K562 (cell line): ENCODE results near the gene DENND6B. TPM values are rescaled to one million over a fixed set of nuclear protein-coding genes. Genes with fewer than 3 reads are reported as not detected.

Experiments
- CREM ChIP-seq: IDR thresholded peaks from 2 replicates; pipeline ENCODE4 v1.6.1; 2014; ENCODE audit warnings: antibody characterized with exemption, low read depth
- HDAC2 ChIP-seq: fragments of 450-650 bp; IDR thresholded peaks from 2 replicates; pipeline ENCODE4 v1.6.1; 2016; ENCODE audit warnings: mild to moderate bottlenecking
- NR1H2 ChIP-seq: sonication (generic); formaldehyde crosslinking; IDR thresholded peaks from 2 replicates; pipeline ENCODE4 v1.4.0; 2020; ENCODE audit warnings: mild to moderate bottlenecking, missing genetic modification reagents
- NRF1 ChIP-seq, 2 experiments: fragments of 450-650 bp; IDR thresholded peaks in 1 of 2; conservative IDR thresholded peaks in 1 of 2; 2 replicates each; pipeline ENCODE4 v1.6.1; 2014; ENCODE audit warnings: mild to moderate bottlenecking in 2 of 2
- SRF ChIP-seq, 2 experiments: fragments of 250-450, 450-650 bp in 1 of 2; sonication (Bioruptor Pico) in 1 of 2; sonication (generic) in 1 of 2; formaldehyde crosslinking; IDR thresholded peaks; 2 replicates each; pipeline versions ENCODE4 v1.5.0 to v1.5.1; 2020 to 2022; ENCODE audit warnings: mild to moderate bottlenecking in 1 of 2, missing genetic modification reagents in 1 of 2
- ZBTB7A ChIP-seq: IDR thresholded peaks from 2 replicates; pipeline ENCODE4 v1.6.1; 2011; ENCODE audit warnings: low read depth, mild to moderate bottlenecking, low read length, moderate library complexity, borderline replicate concordance; ENCODE audit not compliant: control insufficient read depth
- polyA plus RNA-seq, 8 experiments: library from polyadenylated mRNA; depleted of rRNA in 4 of 8; stranded (reverse) in 5 of 8; unstranded in 3 of 8; fragments of >200 nt; fragmentation: Nextera tagmentation in 2 of 8; fragmentation: Illumina TruSeq in 1 of 8; extraction: Ambion mirVana in 2 of 8; extraction: Trizol in 1 of 8; gene quantifications; 2 replicates each; pipeline versions ENCODE4 v1.2.1 to v1.2.3, GENCODE V29; 2011 to 2014; ENCODE audit warnings: inconsistent platforms in 1 of 8, missing spikeins in 1 of 8
- total RNA-seq, 7 experiments: library from RNA; depleted of rRNA in 6 of 7; stranded (reverse); fragments of >200 nt in 6 of 7; fragmentation: Illumina TruSeq in 2 of 7; extraction: Trizol in 2 of 7; gene quantifications; 2 replicates each; pipeline versions ENCODE4 v1.2.1 to v1.2.3, GENCODE V29; 2011 to 2021; ENCODE audit warnings: low replicate concordance in 1 of 7
- TF ChIP-seq, protein P1 (sequence below), 2 experiments: fragments of 450-650 bp in 1 of 2; sonication (generic) in 1 of 2; formaldehyde crosslinking in 1 of 2; IDR thresholded peaks; 2 replicates each; pipeline versions ENCODE4 v1.7.1 to v1.9.0; 2016 to 2022; ENCODE audit warnings: inconsistent platforms in 1 of 2, mild to moderate bottlenecking in 1 of 2, missing genetic modification reagents in 1 of 2
- TF ChIP-seq, protein P2 (sequence below): sonication (generic); formaldehyde crosslinking; IDR thresholded peaks from 2 replicates; pipeline ENCODE4 v1.8.1; 2023; ENCODE audit warnings: mild to moderate bottlenecking, missing genetic modification reagents
- TF ChIP-seq, protein P3 (sequence below): fragments of 450-650 bp; IDR thresholded peaks from 2 replicates; pipeline ENCODE4 v1.6.1; 2014; ENCODE audit warnings: low read depth, mild to moderate bottlenecking, moderate library complexity, borderline replicate concordance

The DENND6B gene
- total and polyA plus RNA-seq, 9 of the 15 experiments (the other 6 are each of a cell fraction or from before 2014, with no cell fraction given), result 0.07 to 3.7 (median 1.5) TPM

DNA sequence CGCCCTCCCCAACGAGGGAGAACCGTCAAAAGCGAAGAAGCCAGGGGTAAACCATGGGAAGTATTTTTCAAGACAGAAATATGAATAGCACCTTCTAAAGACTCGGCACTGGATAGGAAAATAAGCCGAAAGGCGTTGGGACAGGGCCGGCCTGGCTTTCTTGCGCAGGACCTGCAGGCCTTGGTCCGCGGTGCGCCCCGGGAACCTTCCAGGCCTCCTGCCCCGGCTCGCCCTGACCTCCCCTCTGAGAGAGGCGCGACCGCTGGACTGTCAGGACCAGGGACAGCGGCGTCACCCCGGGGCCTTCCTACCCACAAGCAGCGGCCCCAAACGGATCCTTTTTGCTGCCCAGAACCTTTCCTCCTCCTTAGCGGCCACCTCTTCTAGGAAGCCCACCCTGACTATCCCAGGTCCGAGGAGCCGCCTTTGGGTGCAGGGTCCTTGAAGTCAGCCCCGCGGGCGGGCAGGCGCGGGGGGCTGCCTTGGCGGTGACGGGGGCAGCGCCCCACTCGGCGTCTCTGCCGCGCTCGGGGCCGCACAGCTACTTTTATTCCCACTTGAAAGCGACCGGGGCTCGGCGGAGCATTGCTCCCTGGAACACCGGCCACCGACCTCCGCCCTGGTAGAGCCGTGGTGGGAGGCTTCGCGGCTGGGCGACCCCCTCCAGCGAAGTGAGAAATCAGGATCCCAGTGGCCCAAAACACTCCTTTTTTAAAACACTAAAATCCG is 56.0 kb downstream of the DENND6B start (continued):
- TF ChIP-seq, protein P1, sequence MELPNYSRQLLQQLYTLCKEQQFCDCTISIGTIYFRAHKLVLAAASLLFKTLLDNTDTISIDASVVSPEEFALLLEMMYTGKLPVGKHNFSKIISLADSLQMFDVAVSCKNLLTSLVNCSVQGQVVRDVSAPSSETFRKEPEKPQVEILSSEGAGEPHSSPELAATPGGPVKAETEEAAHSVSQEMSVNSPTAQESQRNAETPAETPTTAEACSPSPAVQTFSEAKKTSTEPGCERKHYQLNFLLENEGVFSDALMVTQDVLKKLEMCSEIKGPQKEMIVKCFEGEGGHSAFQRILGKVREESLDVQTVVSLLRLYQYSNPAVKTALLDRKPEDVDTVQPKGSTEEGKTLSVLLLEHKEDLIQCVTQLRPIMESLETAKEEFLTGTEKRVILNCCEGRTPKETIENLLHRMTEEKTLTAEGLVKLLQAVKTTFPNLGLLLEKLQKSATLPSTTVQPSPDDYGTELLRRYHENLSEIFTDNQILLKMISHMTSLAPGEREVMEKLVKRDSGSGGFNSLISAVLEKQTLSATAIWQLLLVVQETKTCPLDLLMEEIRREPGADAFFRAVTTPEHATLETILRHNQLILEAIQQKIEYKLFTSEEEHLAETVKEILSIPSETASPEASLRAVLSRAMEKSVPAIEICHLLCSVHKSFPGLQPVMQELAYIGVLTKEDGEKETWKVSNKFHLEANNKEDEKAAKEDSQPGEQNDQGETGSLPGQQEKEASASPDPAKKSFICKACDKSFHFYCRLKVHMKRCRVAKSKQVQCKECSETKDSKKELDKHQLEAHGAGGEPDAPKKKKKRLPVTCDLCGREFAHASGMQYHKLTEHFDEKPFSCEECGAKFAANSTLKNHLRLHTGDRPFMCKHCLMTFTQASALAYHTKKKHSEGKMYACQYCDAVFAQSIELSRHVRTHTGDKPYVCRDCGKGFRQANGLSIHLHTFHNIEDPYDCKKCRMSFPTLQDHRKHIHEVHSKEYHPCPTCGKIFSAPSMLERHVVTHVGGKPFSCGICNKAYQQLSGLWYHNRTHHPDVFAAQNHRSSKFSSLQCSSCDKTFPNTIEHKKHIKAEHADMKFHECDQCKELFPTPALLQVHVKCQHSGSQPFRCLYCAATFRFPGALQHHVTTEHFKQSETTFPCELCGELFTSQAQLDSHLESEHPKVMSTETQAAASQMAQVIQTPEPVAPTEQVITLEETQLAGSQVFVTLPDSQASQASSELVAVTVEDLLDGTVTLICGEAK (IDR thresholded peaks at IDR 0.05), result peak; percentile 37; the same call in 1 of the 2 replicates
- TF ChIP-seq, protein P1 (CRISPR knock-in tag; IDR thresholded peaks at IDR 0.05), result no peak
- TF ChIP-seq, protein P2, sequence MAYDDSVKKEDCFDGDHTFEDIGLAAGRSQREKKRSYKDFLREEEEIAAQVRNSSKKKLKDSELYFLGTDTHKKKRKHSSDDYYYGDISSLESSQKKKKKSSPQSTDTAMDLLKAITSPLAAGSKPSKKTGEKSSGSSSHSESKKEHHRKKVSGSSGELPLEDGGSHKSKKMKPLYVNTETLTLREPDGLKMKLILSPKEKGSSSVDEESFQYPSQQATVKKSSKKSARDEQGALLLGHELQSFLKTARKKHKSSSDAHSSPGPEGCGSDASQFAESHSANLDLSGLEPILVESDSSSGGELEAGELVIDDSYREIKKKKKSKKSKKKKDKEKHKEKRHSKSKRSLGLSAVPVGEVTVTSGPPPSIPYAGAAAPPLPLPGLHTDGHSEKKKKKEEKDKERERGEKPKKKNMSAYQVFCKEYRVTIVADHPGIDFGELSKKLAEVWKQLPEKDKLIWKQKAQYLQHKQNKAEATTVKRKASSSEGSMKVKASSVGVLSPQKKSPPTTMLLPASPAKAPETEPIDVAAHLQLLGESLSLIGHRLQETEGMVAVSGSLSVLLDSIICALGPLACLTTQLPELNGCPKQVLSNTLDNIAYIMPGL, result 0 out of 2 replicates have a peak, but pooled peaks have one; percentile 42
- TF ChIP-seq NRF1 (conservative IDR thresholded peaks at IDR 0.05 in 1 of 2, IDR thresholded peaks at IDR 0.05 in 1 of 2), result peak; percentile 64 to 70
- TF ChIP-seq SRF (CRISPR knock-in tag; IDR thresholded peaks at IDR 0.05), result peak in 1 of 2 experiments; percentile 63; a peak in 2 of 4 replicates
- TF ChIP-seq HDAC2, result 0 out of 2 replicates have a peak, but pooled peaks have one; percentile 24
- TF ChIP-seq, protein P3, sequence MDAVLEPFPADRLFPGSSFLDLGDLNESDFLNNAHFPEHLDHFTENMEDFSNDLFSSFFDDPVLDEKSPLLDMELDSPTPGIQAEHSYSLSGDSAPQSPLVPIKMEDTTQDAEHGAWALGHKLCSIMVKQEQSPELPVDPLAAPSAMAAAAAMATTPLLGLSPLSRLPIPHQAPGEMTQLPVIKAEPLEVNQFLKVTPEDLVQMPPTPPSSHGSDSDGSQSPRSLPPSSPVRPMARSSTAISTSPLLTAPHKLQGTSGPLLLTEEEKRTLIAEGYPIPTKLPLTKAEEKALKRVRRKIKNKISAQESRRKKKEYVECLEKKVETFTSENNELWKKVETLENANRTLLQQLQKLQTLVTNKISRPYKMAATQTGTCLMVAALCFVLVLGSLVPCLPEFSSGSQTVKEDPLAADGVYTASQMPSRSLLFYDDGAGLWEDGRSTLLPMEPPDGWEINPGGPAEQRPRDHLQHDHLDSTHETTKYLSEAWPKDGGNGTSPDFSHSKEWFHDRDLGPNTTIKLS, result no peak
- peak; percentile 25; the same call in 1 of the 2 replicates for TF ChIP-seq CREM
- TF ChIP-seq ZBTB7A, result peak; percentile 44; the same call in 1 of the 2 replicates
- 0 out of 2 replicates have a peak, but pooled peaks have one; percentile 9 for TF ChIP-seq NR1H2 (CRISPR knock-in tag)
